K562 treated with DMSO at 1 percent for 48 hours (cell line): Measurements from ENCODE around the gene KLF6. TPM values are rescaled to one million over a fixed set of nuclear protein-coding genes. Genes with fewer than 3 reads are reported as not detected.

Source experiments
- total RNA-seq: library from RNA; unstranded; fragments of 300-600 nt; gene quantifications from 2 replicates; pipeline ENCODE4 v1.2.3, GENCODE V29; 2022; ENCODE audit warnings: low replicate concordance; ENCODE audit errors: extremely low read depth

The KLF6 gene
- total RNA-seq = not detected in 2 replicates

DNA sequence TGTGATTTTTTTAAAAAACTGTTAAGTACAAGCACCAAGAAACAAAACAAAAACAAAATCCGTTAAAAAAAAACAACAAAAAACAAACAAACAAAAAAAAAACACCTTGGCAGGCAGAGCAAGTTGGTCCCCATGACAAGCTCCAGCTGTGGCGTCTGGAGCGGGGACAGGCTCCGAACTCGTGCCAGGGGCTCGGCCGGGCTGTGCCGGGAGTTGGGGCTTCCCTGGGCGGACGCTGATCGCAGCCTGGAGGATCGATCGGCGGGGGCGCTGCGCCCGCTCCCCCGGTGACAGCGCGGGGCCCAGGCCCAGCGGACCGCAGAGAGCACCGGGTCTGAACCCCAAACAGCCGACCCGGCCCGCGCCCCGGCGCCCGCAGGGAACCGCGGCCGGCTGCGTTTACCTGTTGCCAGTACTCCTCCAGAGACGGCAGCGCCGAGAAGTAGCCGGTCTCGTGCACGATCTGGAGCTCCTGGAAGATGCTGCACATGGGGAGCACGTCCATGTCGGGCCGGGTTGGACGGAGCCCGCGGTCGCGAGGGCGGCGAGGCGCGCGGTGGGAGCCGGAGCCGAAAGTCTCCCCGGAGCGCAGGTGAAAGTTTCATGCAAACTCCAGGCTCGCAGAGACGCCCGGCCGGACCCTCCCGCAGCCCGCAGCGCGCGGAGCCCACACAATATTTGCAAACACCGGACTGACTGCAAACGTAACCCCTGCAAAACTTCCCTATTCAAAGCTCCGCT is at the start of gene KLF6:
TSS of gene KLF6 (minus strand) at position 700 of the 741 bp plus-strand sequence. CDS start at position 505, 195 bp downstream.

